GM18508 (cell line): ENCODE results near the gene FOLR1.
"Not testable (repeated sequence)": the region's sequence is repeated elsewhere in the genome, so short reads cannot be mapped to it uniquely, and the experiment has no call there.

Experiments used
- ATAC-seq: cut with Tn5 transposase; IDR thresholded peaks from one replicate; pipeline ENCODE4 v1.9.1; 2021; ENCODE audit warnings: moderate number of reproducible peaks; ENCODE audit not compliant: insufficient read depth, unreplicated experiment

The FOLR1 gene

GRCh38 chr11:72191961-72192381 is at the start of gene FOLR1:
FOLR1 (plus strand) TSS chr11:72192140; CDS start chr11:72192174, 34 bp downstream.
- no peak for ATAC-seq

GRCh38 chr11:72142543-72142942 is 49.4 kb upstream of the FOLR1 start:
- not testable (repeated sequence) for ATAC-seq

DNA sequence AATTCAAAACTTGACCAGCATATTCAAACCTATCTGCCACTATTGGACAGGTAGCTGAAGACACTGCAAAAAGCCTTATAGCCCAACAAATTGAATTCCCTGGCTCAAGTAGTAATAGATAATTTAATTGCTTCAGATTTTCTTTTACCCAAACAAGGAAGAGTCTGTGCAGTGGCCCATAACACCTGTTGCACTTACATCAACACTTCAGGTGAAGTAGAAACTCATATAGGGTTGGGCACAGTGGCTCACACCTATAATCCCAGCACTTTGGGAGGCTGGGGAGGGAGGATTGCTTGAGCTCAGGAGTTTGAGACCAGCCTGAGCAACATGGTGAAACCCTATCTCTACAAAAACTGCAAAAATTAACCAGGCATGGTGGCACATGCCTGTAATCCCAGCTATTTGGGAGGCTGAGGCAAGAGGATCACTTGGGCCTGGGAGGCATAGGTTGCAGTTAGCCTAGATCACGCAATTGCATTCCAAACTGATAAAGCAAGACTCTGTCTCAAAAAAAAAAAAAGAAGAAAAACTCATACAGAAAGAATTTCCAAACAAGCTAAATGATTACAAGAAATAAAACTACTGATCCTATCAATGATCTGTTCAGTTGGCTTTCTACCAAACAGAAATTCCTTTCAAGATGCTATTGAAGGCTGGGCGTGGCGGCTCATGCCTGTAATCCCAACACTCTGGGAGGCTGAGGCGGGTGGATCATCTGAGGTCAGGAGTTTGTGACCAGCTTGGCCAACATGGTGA is 47.0 kb upstream of the FOLR1 start:
- ATAC-seq = no peak

DNA sequence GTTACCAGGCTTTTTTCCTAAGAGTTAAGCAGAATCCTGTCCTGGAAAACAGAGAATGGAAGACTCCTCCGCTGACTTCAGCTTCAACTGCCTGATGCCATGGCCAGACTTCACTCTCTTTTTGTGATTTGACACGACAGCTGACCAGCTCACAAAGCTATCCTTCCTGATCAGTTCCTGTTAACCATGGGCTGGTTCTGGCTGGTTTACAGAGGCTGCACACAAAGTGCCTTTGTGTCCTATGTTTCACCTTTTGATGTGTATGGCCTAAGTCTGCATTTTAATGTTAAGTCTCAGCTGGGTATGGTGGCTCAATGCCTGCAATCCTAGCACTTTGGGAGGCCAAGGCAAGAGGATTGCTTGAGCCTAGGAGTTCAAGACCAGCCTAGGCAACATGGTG is 45.3 kb upstream of the FOLR1 start:
- no peak for ATAC-seq

- ATAC-seq = no peak
These were observed 41.1 kb upstream of the FOLR1 start for GRCh38 chr11:72150882-72151281.

GRCh38 chr11:72153874-72154273 is 38.1 kb upstream of the FOLR1 start:
- ATAC-seq = not testable (repeated sequence)

- no peak for ATAC-seq
These were observed 37.1 kb upstream of the FOLR1 start for GRCh38 chr11:72154816-72155215.

DNA sequence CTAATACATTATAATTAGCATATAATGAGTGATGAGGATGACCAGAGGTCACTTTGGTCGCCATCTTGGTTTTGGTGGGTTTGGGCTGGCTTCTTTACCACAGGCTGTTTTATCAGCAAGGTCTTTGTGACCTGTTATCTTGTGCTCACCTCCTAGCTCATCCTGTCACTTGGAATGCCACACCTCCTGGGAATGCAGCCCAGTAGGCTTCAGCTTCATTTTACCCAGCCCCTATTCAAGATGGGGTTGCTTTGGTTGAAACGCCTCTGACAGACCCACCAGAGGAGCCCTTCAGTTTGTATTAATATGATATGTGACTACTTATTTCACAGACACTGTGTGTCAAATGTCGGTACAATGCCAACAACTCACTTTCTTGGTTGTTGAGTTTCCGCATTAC is 36.2 kb upstream of the FOLR1 start:
- no peak for ATAC-seq

DNA sequence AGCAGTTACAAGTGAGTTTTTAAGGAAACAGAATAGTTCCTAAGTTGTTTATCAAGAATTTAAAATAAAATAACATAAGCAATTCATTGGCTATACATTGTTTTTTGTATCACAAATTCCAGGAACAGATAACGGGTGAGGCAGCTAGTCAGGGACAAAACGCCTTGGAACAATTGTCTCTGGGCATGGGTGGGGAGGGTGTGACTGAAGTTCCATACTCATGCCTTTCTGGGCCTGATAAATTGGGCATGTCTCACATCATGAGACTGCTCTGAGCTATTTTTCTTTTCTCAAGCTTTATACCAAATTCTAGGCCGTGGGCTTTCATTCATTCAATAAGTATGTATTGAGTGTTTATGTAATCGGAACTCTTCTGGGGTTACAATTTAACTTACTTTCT is 34.8 kb upstream of the FOLR1 start:
- no peak for ATAC-seq

DNA sequence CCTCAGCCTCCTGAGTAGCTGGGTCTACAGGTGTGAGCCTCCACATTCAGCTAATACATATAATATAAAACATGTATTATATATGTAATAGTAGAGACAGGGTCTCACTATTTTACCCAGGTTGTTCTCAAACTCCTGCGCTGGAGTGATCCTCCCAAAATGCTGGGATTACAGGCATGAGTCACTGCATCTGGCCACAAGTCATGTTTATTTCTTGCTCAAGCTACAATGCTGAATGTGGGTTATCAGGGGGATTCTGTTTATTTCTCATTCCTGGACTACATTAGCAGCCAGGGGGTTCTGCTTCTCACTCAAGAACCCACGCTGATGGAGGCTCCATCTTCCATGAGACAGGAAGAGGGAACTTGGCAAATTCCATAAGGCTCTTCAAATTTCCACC is 31.6 kb upstream of the FOLR1 start:
- ATAC-seq = no peak

GRCh38 chr11:72162891-72163492 is 28.9 kb upstream of the FOLR1 start:
- ATAC-seq = no peak

GRCh38 chr11:72164187-72164586 is 27.8 kb upstream of the FOLR1 start:
- not testable (repeated sequence) for ATAC-seq

GRCh38 chr11:72169046-72169555 is 22.8 kb upstream of the FOLR1 start:
- ATAC-seq = not testable (repeated sequence)

GRCh38 chr11:72169754-72170153 is 22.2 kb upstream of the FOLR1 start:
- not testable (repeated sequence) for ATAC-seq

DNA sequence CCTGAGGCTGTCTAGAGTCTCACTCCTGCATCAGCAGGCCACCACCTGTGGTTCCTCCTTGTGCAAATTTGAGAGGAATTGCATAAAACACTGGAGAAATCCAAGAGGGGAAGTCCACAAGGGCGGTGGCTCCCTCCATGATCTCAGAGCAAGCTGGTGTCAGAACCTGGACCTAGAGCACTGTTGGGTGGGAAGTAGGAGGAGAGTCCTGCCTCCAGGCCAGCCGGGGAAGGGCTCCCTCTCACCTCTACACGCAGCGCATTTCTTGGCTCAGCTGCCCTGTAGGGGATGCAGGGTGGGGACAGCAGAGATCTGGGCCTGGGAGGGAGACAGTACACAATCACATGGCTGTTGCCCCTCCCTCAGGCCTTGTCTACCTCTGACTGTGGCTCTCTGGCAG is 19.9 kb upstream of the FOLR1 start:
- ATAC-seq = not testable (repeated sequence)

- ATAC-seq = no peak
These were observed 18.6 kb upstream of the FOLR1 start for GRCh38 chr11:72173291-72173690.

- no peak for ATAC-seq
These were observed 17.5 kb upstream of the FOLR1 start for GRCh38 chr11:72174302-72175070.

DNA sequence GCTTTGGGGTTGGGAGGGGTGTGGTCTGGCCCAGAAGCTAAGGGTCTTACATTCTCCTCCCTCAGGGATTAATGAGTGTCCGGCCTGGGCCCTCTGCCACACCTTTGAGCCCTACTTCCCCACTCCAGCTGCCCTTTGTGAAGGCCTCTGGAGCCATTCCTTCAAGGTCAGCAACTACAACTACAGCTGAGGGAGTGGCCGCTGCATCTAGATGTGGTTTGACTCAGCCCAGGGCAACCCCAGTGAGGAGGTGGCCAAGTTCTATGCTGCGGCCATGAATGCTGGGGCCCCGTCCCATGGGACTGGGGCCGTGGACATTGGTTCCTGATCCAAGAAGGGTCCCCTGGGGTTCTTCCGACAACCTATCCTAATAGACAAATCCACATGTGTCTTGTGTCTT is 14.3 kb upstream of the FOLR1 start:
- no peak for ATAC-seq

GRCh38 chr11:72179049-72179803 is 12.7 kb upstream of the FOLR1 start:
- ATAC-seq = no peak

DNA sequence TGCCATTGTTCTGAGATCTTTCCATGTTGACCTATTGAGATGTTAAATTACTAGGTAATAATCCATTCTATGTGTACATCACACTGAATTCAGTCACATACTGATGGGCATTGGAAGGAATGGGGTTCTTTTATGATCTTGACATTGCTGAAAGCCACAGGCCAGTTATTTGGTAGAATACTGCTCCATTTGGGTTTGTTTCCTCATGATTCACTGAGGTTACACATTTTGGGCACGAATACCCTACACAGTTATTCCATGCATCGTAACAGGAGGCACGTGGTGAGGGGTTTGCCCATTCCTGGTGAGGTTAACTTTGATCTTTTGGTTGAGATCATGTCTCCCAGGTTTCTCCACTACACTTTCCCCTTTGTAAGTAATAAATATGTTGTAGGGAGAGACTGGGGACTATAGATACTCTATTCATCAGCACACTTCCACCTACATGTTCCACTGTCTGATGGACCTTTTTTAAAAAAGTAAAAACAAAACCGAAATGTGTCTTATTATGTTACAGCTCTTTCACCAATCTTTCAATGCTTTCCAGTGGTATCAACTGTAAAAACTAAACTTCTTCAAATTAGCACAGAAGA is 12.0 kb upstream of the FOLR1 start:
- ATAC-seq = no peak
